HEK293 (cell line): ENCODE results near the gene WNT1.

ENCODE experiments used
- BCL11A ChIP-seq: fragments of 450-650 bp; formaldehyde crosslinking; IDR thresholded peaks from 2 replicates; pipeline ENCODE4 v1.5.1; 2016; ENCODE audit warnings: low read depth, missing biosample characterization, missing genetic modification characterization
- BCL11B ChIP-seq: fragments of 450-650 bp; formaldehyde crosslinking; IDR thresholded peaks from 2 replicates; pipeline ENCODE4 v1.5.1; 2016; ENCODE audit warnings: low read depth, missing biosample characterization, missing genetic modification characterization
- GLIS1 ChIP-seq: fragments of 450-650 bp; formaldehyde crosslinking; IDR thresholded peaks from 2 replicates; pipeline ENCODE4 v1.5.1; 2016; ENCODE audit warnings: missing biosample characterization, missing genetic modification characterization
- GLIS2 ChIP-seq: fragments of 450-650 bp; formaldehyde crosslinking; IDR thresholded peaks from 2 replicates; pipeline ENCODE4 v1.5.1; 2016; ENCODE audit warnings: missing biosample characterization, missing genetic modification characterization
- PRDM1 ChIP-seq: fragments of 450-650 bp; formaldehyde crosslinking; IDR thresholded peaks from 2 replicates; pipeline ENCODE4; 2016; ENCODE audit warnings: missing biosample characterization, missing genetic modification characterization
- SP2 ChIP-seq: fragments of 450-650 bp; formaldehyde crosslinking; IDR thresholded peaks from 2 replicates; pipeline ENCODE4 v1.5.1; 2016; ENCODE audit warnings: missing biosample characterization, missing genetic modification characterization
- ZBTB21 ChIP-seq: fragments of 450-650 bp; formaldehyde crosslinking; IDR thresholded peaks from 2 replicates; pipeline ENCODE4 v1.5.1; 2017; ENCODE audit warnings: missing biosample characterization, missing genetic modification characterization
- ZNF155 ChIP-seq: fragments of 450-650 bp; formaldehyde crosslinking; IDR thresholded peaks from 2 replicates; pipeline ENCODE4 v1.5.1; 2016; ENCODE audit warnings: missing biosample characterization, missing genetic modification characterization
- ZNF169 ChIP-seq: fragments of 450-650 bp; formaldehyde crosslinking; IDR thresholded peaks from 2 replicates; pipeline ENCODE4 v1.5.1; 2016; ENCODE audit warnings: missing biosample characterization, missing genetic modification characterization
- ZNF214 ChIP-seq: fragments of 450-650 bp; formaldehyde crosslinking; IDR thresholded peaks from 2 replicates; pipeline ENCODE4 v1.5.1; 2017; ENCODE audit warnings: missing biosample characterization, mild to moderate bottlenecking, missing genetic modification characterization, borderline replicate concordance
- ZNF223 ChIP-seq: fragments of 450-650 bp; formaldehyde crosslinking; IDR thresholded peaks from 2 replicates; pipeline ENCODE4 v1.5.1; 2016; ENCODE audit warnings: missing biosample characterization, missing genetic modification characterization
- ZNF26 ChIP-seq: fragments of 450-650 bp; formaldehyde crosslinking; IDR thresholded peaks from 2 replicates; pipeline ENCODE4 v1.5.1; 2016; ENCODE audit warnings: missing biosample characterization, missing genetic modification characterization
- ZNF324 ChIP-seq: fragments of 450-650 bp; formaldehyde crosslinking; IDR thresholded peaks from 2 replicates; pipeline ENCODE4 v1.5.1; 2016; ENCODE audit warnings: missing biosample characterization, missing genetic modification characterization
- ZNF394 ChIP-seq: fragments of 450-650 bp; formaldehyde crosslinking; IDR thresholded peaks from 2 replicates; pipeline ENCODE4 v1.5.1; 2016; ENCODE audit warnings: missing biosample characterization, missing genetic modification characterization, mild to moderate bottlenecking, moderate library complexity, borderline replicate concordance
- ZNF449 ChIP-seq: fragments of 450-650 bp; formaldehyde crosslinking; IDR thresholded peaks from 2 replicates; pipeline ENCODE4 v1.5.1; 2017; ENCODE audit warnings: missing biosample characterization, mild to moderate bottlenecking, missing genetic modification characterization, moderate library complexity
- ZNF529 ChIP-seq: fragments of 450-650 bp; formaldehyde crosslinking; IDR thresholded peaks from 2 replicates; pipeline ENCODE4 v1.5.1; 2017; ENCODE audit warnings: missing genetic modification characterization, missing biosample characterization; ENCODE audit not compliant: insufficient replicate concordance
- ZNF548 ChIP-seq: fragments of 450-650 bp; formaldehyde crosslinking; IDR thresholded peaks from 2 replicates; pipeline ENCODE4 v1.5.1; 2016; ENCODE audit warnings: missing biosample characterization, missing genetic modification characterization
- ZNF560 ChIP-seq: fragments of 450-650 bp; formaldehyde crosslinking; IDR thresholded peaks from 2 replicates; pipeline ENCODE4 v1.5.1; 2017; ENCODE audit warnings: missing biosample characterization, missing genetic modification characterization, borderline replicate concordance
- ZNF571 ChIP-seq: fragments of 450-650 bp; formaldehyde crosslinking; IDR thresholded peaks from 2 replicates; pipeline ENCODE4 v1.5.0; 2017; ENCODE audit warnings: missing biosample characterization, missing genetic modification characterization
- ZNF677 ChIP-seq: fragments of 450-650 bp; IDR thresholded peaks from 2 replicates; pipeline ENCODE4 v1.5.0; 2018; ENCODE audit warnings: missing biosample characterization, mild to moderate bottlenecking, missing genetic modification characterization, moderate library complexity
- ZNF704 ChIP-seq: fragments of 450-650 bp; formaldehyde crosslinking; IDR thresholded peaks from 2 replicates; pipeline ENCODE4 v1.5.1; 2016; ENCODE audit warnings: missing biosample characterization, missing genetic modification characterization
- TF ChIP-seq, protein P1 (sequence below): fragments of 450-650 bp; formaldehyde crosslinking; IDR thresholded peaks from 2 replicates; pipeline ENCODE4 v1.5.1; 2017; ENCODE audit warnings: missing biosample characterization, missing genetic modification characterization
- TF ChIP-seq, protein P2 (sequence below): fragments of 450-650 bp; formaldehyde crosslinking; IDR thresholded peaks from 2 replicates; pipeline ENCODE4 v1.5.1; 2016; ENCODE audit warnings: missing biosample characterization, missing genetic modification characterization
- TF ChIP-seq, protein P3 (sequence below): fragments of 450-650 bp; formaldehyde crosslinking; IDR thresholded peaks from 2 replicates; pipeline ENCODE4 v1.5.1; 2016; ENCODE audit warnings: missing biosample characterization, missing genetic modification characterization, borderline replicate concordance
- TF ChIP-seq, protein P4 (sequence below): fragments of 450-650 bp; formaldehyde crosslinking; IDR thresholded peaks from 2 replicates; pipeline ENCODE4 v1.5.1; 2016; ENCODE audit warnings: missing biosample characterization, missing genetic modification characterization

The WNT1 gene

GRCh38 chr12:48999371-49000131 is 21.4 kb downstream of the WNT1 start, which contains the start of gene DDN (continued):
- TF ChIP-seq PRDM1 (no peak), ZNF155 (tag by site-specific recombination) (no peak), ZNF677 (tag by site-specific recombination) (no peak), SP2 (peak; percentile 92), ZNF571 (tag by site-specific recombination) (no peak), BCL11A (tag by site-specific recombination) (peak; percentile 79; the same call in 1 of the 2 replicates), ZNF214 (tag by site-specific recombination) (no peak), ZBTB21 (tag by site-specific recombination) (0 out of 2 replicates have a peak, but pooled peaks have one; percentile 47), ZNF548 (tag by site-specific recombination) (no peak), ZNF560 (tag by site-specific recombination) (no peak), BCL11B (no peak), GLIS2 (tag by site-specific recombination) (peak; percentile 92), ZNF223 (peak; percentile 20; the same call in 1 of the 2 replicates), ZNF169 (tag by site-specific recombination) (no peak), ZNF324 (tag by site-specific recombination) (peak; percentile 80), ZNF26 (no peak), ZNF449 (tag by site-specific recombination) (no peak), ZNF704 (tag by site-specific recombination) (no peak), GLIS1 (tag by site-specific recombination) (peak; percentile 91), ZNF394 (tag by site-specific recombination) (no peak), ZNF529 (tag by site-specific recombination) (no peak)
- TF ChIP-seq, protein P1, sequence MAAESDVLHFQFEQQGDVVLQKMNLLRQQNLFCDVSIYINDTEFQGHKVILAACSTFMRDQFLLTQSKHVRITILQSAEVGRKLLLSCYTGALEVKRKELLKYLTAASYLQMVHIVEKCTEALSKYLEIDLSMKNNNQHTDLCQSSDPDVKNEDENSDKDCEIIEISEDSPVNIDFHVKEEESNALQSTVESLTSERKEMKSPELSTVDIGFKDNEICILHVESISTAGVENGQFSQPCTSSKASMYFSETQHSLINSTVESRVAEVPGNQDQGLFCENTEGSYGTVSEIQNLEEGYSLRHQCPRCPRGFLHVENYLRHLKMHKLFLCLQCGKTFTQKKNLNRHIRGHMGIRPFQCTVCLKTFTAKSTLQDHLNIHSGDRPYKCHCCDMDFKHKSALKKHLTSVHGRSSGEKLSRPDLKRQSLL (tag by site-specific recombination), result no peak
- TF ChIP-seq, protein P2, sequence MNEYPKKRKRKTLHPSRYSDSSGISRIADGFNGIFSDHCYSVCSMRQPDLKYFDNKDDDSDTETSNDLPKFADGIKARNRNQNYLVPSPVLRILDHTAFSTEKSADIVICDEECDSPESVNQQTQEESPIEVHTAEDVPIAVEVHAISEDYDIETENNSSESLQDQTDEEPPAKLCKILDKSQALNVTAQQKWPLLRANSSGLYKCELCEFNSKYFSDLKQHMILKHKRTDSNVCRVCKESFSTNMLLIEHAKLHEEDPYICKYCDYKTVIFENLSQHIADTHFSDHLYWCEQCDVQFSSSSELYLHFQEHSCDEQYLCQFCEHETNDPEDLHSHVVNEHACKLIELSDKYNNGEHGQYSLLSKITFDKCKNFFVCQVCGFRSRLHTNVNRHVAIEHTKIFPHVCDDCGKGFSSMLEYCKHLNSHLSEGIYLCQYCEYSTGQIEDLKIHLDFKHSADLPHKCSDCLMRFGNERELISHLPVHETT (tag by site-specific recombination), result 0 out of 2 replicates have a peak, but pooled peaks have one; percentile 40
- TF ChIP-seq, protein P3, sequence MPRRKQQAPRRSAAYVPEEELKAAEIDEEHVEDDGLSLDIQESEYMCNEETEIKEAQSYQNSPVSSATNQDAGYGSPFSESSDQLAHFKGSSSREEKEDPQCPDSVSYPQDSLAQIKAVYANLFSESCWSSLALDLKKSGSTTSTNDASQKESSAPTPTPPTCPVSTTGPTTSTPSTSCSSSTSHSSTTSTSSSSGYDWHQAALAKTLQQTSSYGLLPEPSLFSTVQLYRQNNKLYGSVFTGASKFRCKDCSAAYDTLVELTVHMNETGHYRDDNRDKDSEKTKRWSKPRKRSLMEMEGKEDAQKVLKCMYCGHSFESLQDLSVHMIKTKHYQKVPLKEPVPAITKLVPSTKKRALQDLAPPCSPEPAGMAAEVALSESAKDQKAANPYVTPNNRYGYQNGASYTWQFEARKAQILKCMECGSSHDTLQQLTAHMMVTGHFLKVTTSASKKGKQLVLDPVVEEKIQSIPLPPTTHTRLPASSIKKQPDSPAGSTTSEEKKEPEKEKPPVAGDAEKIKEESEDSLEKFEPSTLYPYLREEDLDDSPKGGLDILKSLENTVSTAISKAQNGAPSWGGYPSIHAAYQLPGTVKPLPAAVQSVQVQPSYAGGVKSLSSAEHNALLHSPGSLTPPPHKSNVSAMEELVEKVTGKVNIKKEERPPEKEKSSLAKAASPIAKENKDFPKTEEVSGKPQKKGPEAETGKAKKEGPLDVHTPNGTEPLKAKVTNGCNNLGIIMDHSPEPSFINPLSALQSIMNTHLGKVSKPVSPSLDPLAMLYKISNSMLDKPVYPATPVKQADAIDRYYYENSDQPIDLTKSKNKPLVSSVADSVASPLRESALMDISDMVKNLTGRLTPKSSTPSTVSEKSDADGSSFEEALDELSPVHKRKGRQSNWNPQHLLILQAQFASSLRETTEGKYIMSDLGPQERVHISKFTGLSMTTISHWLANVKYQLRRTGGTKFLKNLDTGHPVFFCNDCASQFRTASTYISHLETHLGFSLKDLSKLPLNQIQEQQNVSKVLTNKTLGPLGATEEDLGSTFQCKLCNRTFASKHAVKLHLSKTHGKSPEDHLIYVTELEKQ (tag by site-specific recombination), result 0 out of 2 replicates have a peak, but pooled peaks have one; percentile 45
- TF ChIP-seq, protein P4, sequence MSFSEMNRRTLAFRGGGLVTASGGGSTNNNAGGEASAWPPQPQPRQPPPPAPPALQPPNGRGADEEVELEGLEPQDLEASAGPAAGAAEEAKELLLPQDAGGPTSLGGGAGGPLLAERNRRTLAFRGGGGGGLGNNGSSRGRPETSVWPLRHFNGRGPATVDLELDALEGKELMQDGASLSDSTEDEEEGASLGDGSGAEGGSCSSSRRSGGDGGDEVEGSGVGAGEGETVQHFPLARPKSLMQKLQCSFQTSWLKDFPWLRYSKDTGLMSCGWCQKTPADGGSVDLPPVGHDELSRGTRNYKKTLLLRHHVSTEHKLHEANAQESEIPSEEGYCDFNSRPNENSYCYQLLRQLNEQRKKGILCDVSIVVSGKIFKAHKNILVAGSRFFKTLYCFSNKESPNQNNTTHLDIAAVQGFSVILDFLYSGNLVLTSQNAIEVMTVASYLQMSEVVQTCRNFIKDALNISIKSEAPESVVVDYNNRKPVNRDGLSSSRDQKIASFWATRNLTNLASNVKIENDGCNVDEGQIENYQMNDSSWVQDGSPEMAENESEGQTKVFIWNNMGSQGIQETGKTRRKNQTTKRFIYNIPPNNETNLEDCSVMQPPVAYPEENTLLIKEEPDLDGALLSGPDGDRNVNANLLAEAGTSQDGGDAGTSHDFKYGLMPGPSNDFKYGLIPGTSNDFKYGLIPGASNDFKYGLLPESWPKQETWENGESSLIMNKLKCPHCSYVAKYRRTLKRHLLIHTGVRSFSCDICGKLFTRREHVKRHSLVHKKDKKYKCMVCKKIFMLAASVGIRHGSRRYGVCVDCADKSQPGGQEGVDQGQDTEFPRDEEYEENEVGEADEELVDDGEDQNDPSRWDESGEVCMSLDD (tag by site-specific recombination), result peak; percentile 96
